Activated naive CD4-positive, alpha-beta T cell treated with Interleukin-2 at 50 U/mL for 16 hours (primary cell): ENCODE data around the gene KRTAP4-3.
"Not testable (repeated sequence)": the region's sequence is repeated elsewhere in the genome, so short reads cannot be mapped to it uniquely, and the experiment has no call there.

Experiments used
- DNase-seq: peaks from one replicate; pipeline ENCODE4 v3.0.0-alpha.2; 2020

The KRTAP4-3 gene

DNA sequence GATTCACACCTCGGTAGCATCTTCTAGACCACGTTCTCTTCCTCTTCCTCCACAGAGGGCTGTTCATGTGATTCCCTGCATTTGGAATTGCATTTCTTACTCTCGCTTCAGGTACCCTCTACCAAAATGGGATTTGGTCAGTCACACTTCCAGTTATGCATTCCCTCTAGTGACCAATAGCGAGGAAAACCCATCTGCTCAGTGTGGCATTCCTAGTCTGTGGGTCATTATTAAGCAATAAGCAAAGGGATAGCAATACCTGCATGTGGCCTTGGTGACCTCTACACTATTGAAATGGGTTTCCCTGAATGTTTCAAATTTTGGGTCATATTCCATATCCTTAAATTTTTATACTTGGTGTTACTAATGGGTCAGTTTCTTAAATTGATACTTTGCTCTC, 18.0 kb downstream of the KRTAP4-3 start:
- no peak for DNase-seq

DNA sequence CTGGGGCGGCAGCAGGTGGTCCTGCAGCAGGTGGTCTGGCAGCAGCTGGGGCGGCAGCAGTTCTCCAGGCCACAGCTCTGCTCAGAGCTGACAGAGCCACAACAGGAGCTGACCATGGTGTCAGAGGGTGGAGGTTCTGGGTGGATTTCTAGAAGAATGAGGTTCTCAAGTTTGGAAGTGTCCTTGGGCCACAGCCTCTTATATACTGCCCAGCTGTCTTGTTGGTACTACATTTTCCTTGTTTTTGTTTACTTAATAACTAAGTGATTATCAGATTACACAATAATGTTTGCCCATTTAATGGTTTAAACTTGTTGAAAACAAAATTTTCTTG, 18.4 kb downstream of the KRTAP4-3 start, which contains the start of gene KRTAP4-5:
Gene KRTAP4-5, minus strand, starts transcription at position 174 of the 334 bp plus-strand sequence. Its CDS starts 58 bp downstream, at position 116.
- DNase-seq: no peak

DNA sequence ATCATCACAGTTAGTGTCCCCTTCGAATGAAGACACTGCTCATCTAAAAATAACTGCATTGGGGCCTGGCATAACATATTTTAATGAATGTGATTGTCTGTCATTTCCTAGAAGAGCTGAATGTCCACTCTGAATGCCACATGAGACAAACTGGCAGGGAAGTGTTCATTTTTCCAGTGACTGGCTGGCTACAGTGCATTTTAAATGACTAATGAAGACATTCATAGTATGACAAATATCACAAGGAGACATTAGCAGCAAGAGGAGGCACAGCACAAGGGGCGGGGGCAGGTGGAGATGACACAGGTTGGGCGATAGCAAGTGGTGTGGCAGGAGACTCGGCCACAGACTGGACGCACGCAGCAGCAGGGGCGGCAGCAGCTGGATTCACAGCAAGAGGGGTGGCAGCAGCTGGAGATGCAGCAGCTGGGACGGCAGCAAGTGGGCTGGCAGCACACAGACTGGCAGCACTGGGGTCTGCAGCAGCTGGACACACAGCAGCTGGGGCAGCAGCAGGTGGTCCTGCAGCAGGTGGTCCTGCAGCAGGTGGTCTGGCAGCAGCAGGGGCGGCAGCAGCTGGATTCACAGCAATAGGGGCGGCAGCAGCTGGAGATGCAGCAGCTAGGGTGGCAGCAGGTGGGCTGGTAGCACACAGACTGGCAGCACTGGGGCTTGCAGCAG, 18.9 kb downstream of the KRTAP4-3 start:
- DNase-seq: not testable (repeated sequence)

DNA sequence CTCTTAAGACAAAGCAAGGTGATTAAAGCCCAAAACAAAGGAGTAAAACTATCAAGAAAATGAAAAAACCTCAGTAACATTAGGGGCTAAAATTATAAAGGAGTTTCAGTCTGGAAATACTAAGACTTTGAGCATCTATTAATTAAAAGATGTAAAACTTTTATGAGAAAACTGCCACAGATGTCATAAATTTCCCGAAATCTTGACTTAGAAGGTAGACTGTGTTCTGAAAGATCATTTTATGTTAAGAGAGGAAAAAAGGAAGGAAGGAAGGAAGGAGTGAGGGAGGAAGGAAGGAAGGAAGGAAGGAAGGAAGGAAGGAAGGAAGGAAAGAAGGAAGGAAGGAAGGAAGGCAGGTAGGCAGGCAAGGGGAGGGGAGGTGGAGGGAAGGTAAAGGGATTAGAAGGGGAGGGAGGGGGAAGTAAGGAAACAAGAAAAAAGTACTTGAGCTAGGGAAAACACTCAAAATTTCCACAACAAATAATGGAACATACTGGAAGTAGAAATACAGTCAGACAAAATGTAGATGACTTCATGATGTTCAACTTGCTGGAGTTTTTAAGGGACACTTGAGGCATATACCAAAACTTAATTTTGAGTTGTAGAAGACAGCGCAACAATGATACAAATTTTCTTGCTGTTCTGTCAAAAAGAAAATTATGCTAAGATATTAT, 20.4 kb downstream of the KRTAP4-3 start:
- DNase-seq: no peak

DNA sequence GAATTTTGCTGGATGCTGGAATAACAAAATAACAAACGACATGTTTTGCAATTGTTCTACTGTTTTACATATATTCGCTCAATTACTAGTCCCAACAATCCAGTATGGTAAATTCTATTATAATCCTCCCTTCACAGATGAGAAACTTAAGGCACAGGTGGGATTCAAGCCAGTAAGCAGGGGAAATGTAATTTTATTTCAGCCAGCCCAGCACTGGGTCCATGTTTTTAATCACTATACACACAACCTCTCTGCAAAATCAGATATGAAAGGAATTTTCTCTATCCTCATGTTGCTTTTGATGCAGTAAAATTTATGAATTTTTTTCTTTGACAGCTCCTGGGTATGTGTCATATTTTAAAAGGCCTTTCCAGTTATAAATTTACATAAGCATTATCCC, 22.8 kb downstream of the KRTAP4-3 start:
- DNase-seq: no peak

DNA sequence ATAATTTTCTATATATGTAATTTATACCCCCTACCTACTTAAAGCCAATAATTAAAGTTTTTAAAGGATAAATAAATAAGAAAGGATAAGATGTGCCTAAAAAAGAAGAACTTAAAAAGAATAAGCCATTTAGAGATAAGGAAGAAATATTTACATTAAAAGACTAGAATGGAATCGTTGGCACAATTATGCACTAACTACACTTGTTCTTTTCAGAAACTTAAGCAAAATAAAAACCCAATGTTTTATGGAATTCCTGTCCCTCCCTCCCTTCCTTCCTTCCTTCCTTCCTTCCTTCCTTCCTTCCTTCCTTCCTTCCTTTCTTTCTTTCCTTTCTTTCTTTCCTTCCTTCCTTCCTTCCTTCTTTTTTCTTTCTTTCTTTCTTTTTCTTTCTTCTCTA, 23.2 kb downstream of the KRTAP4-3 start:
- DNase-seq: no peak

DNA sequence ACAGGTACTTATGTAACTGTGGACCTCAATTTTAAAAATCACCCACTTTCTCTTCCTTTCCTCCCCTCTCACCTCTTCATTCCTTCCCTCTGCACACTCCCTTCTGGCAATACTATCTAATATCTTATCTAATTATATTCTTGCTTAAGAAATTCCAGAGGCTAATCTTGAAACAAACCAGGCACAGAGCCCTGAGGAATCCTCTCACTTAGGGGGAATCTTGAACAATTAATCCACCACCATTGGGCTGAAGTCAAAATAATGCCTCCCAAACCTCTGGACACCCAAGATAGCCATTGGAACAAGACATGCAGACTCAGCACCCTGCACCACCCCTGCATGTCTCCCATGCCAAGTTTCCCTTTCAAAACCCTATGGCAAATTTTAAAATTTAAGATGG, 26.7 kb downstream of the KRTAP4-3 start:
- no peak for DNase-seq

DNA sequence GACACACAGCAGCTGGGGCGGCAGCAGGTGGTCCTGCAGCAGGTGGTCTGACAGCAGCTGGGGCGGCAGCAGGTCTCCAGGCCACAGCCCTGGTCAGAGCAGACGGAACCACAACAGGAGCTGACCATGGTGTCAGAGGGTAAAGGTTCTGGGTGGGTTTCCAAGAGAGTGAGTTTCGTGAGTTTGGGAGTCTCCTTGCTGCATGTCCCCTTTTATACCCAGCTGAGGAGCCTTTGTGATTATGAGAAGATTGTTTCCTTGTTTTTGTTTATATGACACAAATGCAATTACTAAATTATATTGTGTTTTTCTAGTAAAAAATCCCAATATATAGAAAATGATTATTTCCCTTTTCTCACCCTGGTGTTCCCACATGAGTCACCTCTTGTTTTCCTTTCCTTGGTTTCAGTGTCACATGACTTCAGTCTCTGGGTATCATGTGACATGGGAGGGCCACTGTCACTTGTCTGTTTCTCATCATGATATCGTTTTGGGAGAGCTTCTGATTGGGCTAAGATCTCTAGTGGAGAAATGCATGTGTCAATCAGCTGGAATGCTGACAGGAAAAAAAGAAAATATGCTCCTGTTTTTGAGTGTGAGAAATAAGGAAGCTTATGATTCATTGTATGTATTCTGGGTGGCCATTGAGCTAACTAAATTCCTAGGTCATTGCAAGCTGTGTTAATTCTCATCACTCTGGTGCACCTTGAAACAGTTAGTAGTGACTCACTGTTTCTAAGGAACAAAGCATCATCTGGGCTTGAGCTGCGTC, 27.5 kb downstream of the KRTAP4-3 start, which contains the start of gene KRTAP4-6:
Gene KRTAP4-6, minus strand, starts transcription at position 185 of the 772 bp plus-strand sequence. Its CDS starts 57 bp downstream, at position 128.
- no peak for DNase-seq

DNA sequence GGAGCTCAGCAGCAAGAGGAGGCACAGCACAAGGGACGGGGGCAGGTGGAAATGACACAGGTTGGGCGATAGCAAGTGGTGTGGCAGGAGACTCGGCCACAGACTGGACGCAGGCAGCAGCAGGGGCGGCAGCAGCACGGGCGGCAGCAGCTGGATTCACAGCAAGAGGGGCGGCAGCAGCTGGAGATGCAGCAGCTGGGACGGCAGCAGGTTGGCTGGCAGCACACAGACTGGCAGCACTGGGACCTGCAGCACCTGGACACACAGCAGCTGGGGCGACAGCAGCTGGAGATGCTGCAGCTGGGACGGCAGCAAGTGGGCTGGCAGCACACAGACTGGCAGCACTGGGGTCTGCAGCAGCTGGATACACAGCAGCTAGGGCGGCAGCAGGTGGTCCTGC, 28.2 kb downstream of the KRTAP4-3 start:
- DNase-seq: not testable (repeated sequence)

DNA sequence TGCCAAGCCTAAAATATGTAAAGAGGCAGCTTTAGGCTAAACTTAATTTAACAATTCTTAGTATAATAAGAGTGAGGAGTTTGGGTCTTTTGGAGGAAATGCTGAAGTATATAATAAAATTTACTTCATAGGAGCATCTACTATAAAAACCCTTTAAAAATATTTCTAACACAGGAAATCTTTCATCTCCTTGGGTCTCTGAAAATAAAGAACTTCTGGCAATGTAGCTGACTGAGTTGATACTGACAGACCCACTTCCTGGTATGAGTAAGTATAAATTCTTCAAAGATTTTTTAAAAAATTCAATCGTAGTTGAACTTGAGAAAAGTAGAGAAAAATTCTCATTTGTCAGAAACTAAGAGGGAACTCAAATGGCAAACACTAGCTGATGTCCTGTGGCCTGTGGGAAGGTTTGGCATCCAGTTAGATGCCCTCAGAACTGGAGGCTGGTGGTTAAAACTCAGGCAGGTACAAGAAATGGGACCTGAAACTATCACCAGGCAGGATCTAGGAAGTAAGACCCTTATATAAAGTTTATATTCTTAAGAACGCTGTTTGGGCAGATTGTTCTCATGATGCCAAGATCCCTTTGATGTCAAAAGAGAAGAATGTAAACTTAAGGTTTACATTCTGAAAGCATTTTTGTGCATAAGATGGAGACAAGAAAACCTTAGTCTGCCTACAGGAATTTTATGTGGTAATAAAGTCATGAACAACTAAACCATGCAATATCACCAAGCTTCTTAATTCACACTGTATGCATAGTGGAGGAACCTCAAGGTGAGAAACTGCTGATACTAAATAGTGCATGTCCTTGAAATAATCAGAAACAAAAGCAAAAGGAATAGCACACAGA, 33.9 kb downstream of the KRTAP4-3 start:
- no peak for DNase-seq

DNA sequence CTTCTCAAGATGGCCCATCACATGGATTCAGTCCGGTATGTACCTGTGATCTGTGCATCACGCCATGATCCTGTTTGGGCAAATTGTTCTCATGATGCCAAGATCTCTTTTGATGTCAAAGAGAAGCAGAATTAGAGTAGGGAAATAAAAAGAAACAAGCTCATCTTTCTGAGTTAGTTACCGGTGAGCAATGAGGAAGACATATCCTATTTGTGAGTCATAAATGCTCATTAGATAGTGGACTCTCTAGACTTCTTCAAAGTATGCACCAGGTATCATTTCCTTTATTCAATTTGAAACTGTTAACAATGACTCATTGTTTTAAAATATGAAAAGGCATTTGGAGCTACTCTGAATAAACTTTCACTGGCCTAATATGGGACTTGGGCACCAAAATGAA, 36.0 kb downstream of the KRTAP4-3 start:
- no peak for DNase-seq

DNA sequence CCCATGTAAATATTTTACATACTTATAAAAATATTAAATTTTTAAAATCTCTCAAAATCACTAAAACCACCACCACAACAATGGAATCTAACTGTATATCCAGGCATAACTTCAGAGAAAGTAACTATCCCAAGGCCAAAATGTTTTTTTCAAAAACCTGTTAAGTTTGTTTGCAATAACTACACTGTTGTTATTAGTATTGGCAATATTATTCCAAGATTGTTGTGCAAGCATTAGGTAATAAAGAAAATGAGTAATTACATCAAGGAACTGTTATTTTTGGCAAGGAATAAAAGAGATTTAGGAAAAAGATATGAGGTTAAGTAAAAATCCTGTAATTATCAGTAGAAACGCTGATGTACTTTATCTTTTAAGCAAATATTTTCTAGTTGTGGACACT, 40.6 kb downstream of the KRTAP4-3 start:
- no peak for DNase-seq

DNA sequence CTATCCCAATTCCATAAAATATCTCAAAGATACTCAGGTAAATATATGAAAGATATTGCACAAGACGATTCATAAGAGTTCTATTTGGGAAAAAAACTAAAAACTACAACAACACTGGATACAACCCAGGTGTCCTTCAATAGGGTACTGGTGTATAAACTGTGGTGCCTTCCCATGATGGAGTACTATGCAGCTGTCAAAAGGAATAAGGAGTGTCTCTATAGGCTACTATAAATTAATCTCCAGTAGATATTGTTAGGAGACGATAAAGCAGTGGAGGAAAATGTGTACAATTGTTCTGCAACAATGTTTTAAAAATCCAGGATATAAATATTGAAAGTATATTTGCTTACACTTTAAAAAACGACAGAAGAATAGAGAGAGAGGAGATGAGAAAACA, 41.6 kb downstream of the KRTAP4-3 start:
- no peak for DNase-seq

DNA sequence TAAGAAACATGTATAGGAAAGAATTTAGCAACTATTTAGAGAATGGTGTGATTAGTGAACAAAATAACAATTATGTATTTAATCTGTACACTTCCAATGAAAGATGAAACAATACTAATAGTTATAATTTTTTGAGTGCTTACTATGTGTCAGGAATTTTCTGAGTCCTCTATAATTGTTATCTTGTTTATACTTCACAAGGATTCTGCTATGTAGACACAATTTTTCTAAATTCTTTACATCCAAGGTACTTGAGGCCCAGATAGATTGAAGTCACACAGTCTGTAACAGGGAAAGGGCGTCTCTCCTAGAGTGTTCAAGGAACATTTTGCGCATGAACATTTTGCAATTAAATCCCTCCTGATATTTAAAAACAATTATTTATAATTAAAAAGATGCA, 43.0 kb downstream of the KRTAP4-3 start:
- DNase-seq: no peak

DNA sequence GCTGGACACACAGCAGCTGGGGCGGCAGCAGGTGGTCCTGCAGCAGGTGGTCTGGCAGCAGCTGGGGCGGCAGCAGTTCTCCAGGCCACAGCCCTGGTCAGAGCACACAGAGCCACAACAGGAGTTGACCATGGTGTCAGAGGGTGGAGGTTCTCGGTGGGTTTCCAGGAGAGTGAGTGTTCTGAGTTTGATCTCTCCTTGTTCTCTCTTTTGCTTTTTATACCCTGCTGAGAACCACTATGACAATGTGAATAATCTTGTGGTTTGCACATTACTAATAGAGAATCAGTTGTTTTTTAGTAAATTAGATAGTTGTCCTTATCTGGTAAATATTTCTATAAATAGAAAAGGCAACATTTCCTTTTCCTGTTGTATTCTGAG, 44.0 kb downstream of the KRTAP4-3 start, which contains the start of gene KRTAP4-12:
Gene KRTAP4-12, minus strand, starts transcription at position 192 of the 381 bp plus-strand sequence. Its CDS starts 60 bp downstream, at position 132.
- DNase-seq: not testable (repeated sequence)

DNA sequence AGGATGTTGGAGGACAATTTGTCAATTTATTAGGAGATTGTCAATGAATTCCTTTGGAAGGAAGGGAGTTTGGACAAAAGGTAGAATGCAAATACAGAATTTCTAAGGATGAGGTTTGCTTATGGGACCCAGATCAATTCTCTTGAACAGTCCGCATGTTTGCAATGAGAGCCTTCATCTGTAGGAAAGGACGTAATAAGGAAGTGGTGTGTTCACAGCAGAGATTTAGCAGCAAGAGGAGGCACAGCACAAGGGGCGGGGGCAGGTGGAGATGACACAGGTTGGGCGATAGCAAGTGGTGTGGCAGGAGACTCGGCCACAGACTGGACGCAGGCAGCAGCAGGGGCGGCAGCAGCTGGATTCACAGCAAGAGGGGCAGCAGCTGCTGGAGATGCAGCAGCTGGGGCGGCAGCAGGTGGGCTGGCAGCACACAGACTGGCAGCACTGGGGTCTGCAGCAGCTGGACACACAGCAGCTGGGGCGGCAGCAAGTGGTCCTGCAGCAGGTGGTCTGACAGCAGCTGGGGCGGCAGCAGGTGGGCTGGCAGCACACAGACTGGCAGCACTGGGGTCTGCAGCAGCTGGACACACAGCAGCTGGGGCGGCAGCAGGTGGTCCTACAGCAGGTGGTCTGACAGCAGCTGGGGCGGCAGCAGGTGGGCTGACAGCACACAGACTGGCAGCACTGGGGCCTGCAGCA, 44.6 kb downstream of the KRTAP4-3 start:
- not testable (repeated sequence) for DNase-seq

DNA sequence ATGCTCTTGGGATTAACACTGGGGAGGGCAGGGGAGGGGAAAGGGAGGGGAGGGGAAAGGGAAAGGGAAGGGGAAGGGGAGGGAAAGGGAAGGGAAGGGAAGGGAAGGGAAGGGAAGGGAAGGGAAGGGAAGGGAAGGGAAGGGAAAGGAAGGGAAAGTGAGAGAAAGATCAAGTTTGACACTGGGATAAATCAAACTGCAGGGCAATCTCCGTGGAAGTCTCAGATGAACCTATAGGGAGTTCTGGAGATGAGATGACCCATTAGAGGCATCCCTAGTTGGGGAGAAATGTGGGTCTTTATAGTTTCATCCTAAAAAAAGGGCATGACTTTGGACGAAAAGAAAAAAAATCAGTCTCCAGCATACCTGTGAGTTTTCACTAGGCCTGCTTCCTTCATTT, 46.3 kb downstream of the KRTAP4-3 start:
- no peak for DNase-seq

DNA sequence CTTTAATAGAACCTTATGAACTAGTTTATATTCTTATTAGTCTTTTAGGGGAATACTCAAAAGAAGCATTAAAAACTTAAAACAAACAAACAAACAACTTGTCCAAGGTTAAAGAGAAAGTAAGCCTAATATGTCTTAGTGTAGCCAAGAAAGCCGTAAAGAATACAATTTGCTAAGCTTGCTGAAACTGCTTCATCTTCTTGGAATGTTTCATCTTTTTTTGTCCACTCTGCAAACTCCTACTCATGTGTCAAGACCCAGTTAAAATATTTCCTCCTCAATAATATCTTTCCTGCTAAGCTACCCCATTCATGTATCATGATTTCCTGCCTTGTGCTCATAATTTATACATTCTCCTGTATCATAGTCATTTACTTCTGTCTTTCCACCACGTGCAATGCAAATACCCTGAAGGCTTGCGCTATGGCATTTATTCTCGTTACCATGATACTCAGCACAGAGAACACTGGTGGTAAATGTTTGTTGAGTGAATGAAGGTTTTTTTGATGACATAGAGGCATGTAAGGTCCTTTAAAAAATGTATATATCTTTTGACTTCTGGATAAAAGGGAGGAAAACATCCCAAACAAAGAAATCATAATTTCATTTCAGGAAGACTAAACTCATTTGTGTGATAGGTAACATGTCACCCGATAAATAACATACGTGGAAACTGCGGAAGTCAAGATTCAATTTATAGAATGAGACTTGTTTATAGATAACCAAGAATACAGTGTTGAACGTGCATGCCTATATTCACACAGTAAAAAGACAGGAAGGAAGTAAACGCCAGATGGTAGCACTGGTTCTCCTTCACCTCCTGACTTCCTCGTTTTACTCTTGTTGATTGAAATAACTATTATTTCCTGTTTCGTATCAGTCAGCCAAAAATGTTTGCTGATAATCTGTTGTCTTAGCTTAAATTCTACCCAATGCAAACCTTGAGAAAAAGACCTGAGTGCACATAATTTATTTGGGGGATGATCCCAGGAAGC, 48.0 kb downstream of the KRTAP4-3 start:
- not testable (repeated sequence) for DNase-seq

DNA sequence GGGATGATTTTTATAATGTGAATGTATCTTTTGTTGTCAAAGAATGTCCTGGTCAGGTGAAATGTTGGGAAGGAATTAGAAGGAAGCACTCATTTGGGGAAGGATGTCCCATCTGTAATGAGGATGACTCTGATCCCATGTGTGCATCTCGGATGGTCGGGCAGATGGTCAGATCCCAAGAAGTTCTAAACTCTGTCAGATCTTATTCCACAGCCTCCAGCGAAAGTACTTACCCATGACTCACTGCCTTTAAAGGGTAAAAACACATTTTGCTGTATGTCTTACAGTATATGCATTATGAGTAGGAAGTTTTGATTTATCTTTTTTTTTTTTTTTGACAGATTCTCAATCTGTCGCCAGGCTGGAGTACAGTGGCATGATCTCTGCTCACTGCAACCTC, 49.3 kb downstream of the KRTAP4-3 start:
- no peak for DNase-seq

DNA sequence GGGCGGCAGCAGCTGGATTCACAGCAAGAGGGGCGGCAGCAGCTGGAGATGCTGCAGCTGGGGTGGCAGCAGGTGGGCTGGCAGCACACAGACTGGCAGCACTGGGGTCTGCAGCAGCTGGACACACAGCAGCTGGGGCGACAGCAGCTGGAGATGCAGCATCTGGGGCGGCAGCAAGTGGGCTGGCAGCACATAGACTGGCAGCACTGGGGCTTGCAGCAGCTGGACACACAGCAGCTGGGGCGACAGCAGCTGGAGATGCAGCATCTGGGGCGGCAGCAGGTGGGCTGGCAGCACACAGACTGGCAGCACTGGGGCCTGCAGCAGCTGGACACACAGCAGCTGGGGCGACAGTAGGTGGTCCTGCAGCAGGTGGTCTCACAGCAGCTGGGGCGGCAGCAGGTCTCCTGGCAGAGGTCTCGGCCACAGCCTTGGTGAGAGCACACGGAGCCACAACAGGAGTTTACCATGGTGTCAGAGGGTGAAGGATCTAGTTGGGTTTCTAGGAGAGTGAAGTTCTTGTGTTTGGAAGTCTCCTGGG, 50.1 kb downstream of the KRTAP4-3 start, which contains the start of gene KRTAP4-11:
Gene KRTAP4-11, minus strand, starts transcription at position 528 of the 541 bp plus-strand sequence. Its CDS starts 58 bp downstream, at position 470.
- not testable (repeated sequence) for DNase-seq
